ENCODE results near the gene EIF6. TPM values are rescaled to one million over a fixed set of nuclear protein-coding genes. Genes with fewer than 3 reads are reported as not detected.

EIF6 gene
- total and polyA plus RNA-seq, 2 donors (not counting 3 experiments of a cell fraction or from before 2014, with no cell fraction given) = 153 to 286 TPM

- ChIA-PET POLR2A (no interaction called here), CTCF (interaction anchor here (1.0 to 4.2 kb wide), 6 partner anchors 11 to 156 kb away, joined by 3 to 24 read pairs (median 4); partner anchors contain the start of genes FAM83C and GDF5)
- Histone ChIP-seq H3K79me2 (ENCODE audit: control insufficient read depth, insufficient read depth, low read length) (no peaks in the 10 kb centered on the region), H2AFZ (ENCODE audit: low read depth, low read length) (no peak overlapping the region), H3K4me1 (ENCODE audit: control insufficient read depth, extremely low read depth, insufficient read depth, low read length) (peaks cover 41% of the 10 kb centered on the region), H4K20me1 (replicated peaks; ENCODE audit: control insufficient read depth, extremely low read depth, insufficient read depth, low read length) (no peaks in the 10 kb centered on the region), H3K9me3 (replicated peaks; ENCODE audit: control insufficient read depth, insufficient read depth, low read length) (no peaks in the 10 kb centered on the region), H3K36me3 (ENCODE audit: control insufficient read depth in 2 of 2, extremely low read depth in 1 of 2, insufficient read depth in 2 of 2, low read length in 2 of 2) (no peaks in the 10 kb centered on the region), H3K4me3 (replicated peaks in 1 of 3; ENCODE audit: insufficient read depth in 1 of 3, low read depth in 1 of 3, low read length in 3 of 3) (no peak overlapping the region), H3K4me2 (ENCODE audit: insufficient read depth, low read length) (no peak overlapping the region), H3K27ac (ENCODE audit: insufficient read depth, low read depth, low read length) (no peak overlapping the region), H3K9ac (replicated peaks; ENCODE audit: extremely low read depth, insufficient read depth, low read length) (no peak overlapping the region), H3K9me1 (replicated peaks; ENCODE audit: control insufficient read depth, extremely low read depth, insufficient read depth, low read length) (no peaks in the 10 kb centered on the region), H3K27me3 (ENCODE audit: control insufficient read depth in 2 of 2, insufficient read depth in 2 of 2, low read length in 2 of 2) (no peaks in the 10 kb centered on the region)
- intact Hi-C loops (cut with micrococcal nuclease) = no loop called here
- FAIRE-seq (no peak), DNase-seq (ENCODE audit: low read depth, low spot score) (no peak)
- TF ChIP-seq GATA2 (IDR thresholded peaks at IDR 0.05; ENCODE audit: insufficient read depth, insufficient read length, low read depth, low read length) (no peak), EZH2 (IDR thresholded peaks at IDR 0.05; ENCODE audit: borderline replicate concordance, low read depth, low read length, severe bottlenecking) (no peak), POLR2AphosphoS5 (IDR thresholded peaks at IDR 0.05; ENCODE audit: insufficient read depth, low read depth, low read length) (no peak), FOS (IDR thresholded peaks at IDR 0.05; ENCODE audit: borderline replicate concordance, insufficient read depth, low read length) (no peak), POLR2A (IDR thresholded peaks at IDR 0.05; ENCODE audit: low read depth, low read length) (no peak)
- TF ChIP-seq, protein P1, sequence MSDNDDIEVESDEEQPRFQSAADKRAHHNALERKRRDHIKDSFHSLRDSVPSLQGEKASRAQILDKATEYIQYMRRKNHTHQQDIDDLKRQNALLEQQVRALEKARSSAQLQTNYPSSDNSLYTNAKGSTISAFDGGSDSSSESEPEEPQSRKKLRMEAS (IDR thresholded peaks at IDR 0.05; ENCODE audit: insufficient read depth, insufficient read length) = no peak
- dilution Hi-C loops (cut with MboI; ENCODE audit: extremely low pct_ligation_motif_present, low sequenced_read_pairs) = no loop called here
- BruUV-seq (replicated peaks) = no TSS peak
Observed at GRCh38 chr20:35300469-35301262, 16.1 kb upstream of the EIF6 start.

DNA sequence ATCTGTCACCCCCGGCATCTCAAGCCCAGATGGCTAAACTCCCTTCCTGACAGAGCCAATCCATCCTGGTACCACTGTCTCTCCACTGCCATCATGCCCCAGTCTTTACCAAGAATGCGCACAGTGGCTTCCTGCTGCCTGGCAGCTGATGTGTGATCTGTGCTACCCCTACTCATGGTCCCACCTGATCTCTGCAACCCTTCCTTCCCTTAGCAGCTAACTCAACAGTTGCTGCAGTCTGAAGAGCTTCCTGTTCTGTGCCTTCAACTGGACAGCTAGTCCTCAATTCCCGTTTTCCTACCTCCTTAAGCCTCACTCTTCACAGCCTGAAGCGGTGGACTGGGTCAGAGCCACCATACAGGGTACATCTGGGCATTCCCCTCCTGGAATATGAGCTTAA, 15.2 kb upstream of the EIF6 start:
- Histone ChIP-seq H3K9me1 (replicated peaks; ENCODE audit: control insufficient read depth, extremely low read depth, insufficient read depth, low read length) (no peaks in the 10 kb centered on the region), H3K9ac (replicated peaks; ENCODE audit: extremely low read depth, insufficient read depth, low read length) (no peak overlapping the region), H3K27me3 (ENCODE audit: control insufficient read depth in 2 of 2, insufficient read depth in 2 of 2, low read length in 2 of 2) (no peaks in the 10 kb centered on the region), H3K36me3 (ENCODE audit: control insufficient read depth in 2 of 2, extremely low read depth in 1 of 2, insufficient read depth in 2 of 2, low read length in 2 of 2) (no peaks in the 10 kb centered on the region), H3K4me2 (ENCODE audit: insufficient read depth, low read length) (no peak overlapping the region), H3K4me3 (replicated peaks in 1 of 3; ENCODE audit: insufficient read depth in 1 of 3, low read depth in 1 of 3, low read length in 3 of 3) (no peak overlapping the region), H2AFZ (ENCODE audit: low read depth, low read length) (no peak overlapping the region), H3K9me3 (replicated peaks; ENCODE audit: control insufficient read depth, insufficient read depth, low read length) (no peaks in the 10 kb centered on the region), H4K20me1 (replicated peaks; ENCODE audit: control insufficient read depth, extremely low read depth, insufficient read depth, low read length) (no peaks in the 10 kb centered on the region), H3K27ac (ENCODE audit: insufficient read depth, low read depth, low read length) (no peak overlapping the region), H3K79me2 (ENCODE audit: control insufficient read depth, insufficient read depth, low read length) (no peaks in the 10 kb centered on the region), H3K4me1 (ENCODE audit: control insufficient read depth, extremely low read depth, insufficient read depth, low read length) (peaks cover 33% of the 10 kb centered on the region)
- dilution Hi-C loops (cut with MboI; ENCODE audit: extremely low pct_ligation_motif_present, low sequenced_read_pairs) = no loop called here
- intact Hi-C loops (cut with micrococcal nuclease) = no loop called here
- CTCF ChIA-PET = interaction anchor here (1.0 to 2.1 kb wide), 5 partner anchors 10 to 155 kb away, joined by 3 to 5 read pairs (median 4); partner anchors contain the start of gene GDF5
- no TSS peak for BruUV-seq (replicated peaks)
- POLR2A ChIA-PET = no interaction called here
- FAIRE-seq = no peak
- no peak for DNase-seq (ENCODE audit: low read depth, low spot score)
- TF ChIP-seq EZH2 (IDR thresholded peaks at IDR 0.05; ENCODE audit: borderline replicate concordance, low read depth, low read length, severe bottlenecking) (no peak), GATA2 (IDR thresholded peaks at IDR 0.05; ENCODE audit: insufficient read depth, insufficient read length, low read depth, low read length) (no peak), POLR2AphosphoS5 (IDR thresholded peaks at IDR 0.05; ENCODE audit: insufficient read depth, low read depth, low read length) (no peak), JUN (IDR thresholded peaks at IDR 0.05; ENCODE audit: borderline replicate concordance, insufficient read depth, insufficient read length, low read depth) (no peak), FOS (IDR thresholded peaks at IDR 0.05; ENCODE audit: borderline replicate concordance, insufficient read depth, low read length) (no peak), MYC (IDR thresholded peaks at IDR 0.05; ENCODE audit: low read depth, low read length) (no peak), POLR2A (IDR thresholded peaks at IDR 0.05; ENCODE audit: low read depth, low read length) (no peak)
- TF ChIP-seq, protein P2, sequence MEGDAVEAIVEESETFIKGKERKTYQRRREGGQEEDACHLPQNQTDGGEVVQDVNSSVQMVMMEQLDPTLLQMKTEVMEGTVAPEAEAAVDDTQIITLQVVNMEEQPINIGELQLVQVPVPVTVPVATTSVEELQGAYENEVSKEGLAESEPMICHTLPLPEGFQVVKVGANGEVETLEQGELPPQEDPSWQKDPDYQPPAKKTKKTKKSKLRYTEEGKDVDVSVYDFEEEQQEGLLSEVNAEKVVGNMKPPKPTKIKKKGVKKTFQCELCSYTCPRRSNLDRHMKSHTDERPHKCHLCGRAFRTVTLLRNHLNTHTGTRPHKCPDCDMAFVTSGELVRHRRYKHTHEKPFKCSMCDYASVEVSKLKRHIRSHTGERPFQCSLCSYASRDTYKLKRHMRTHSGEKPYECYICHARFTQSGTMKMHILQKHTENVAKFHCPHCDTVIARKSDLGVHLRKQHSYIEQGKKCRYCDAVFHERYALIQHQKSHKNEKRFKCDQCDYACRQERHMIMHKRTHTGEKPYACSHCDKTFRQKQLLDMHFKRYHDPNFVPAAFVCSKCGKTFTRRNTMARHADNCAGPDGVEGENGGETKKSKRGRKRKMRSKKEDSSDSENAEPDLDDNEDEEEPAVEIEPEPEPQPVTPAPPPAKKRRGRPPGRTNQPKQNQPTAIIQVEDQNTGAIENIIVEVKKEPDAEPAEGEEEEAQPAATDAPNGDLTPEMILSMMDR (IDR thresholded peaks at IDR 0.05; ENCODE audit: extremely low read depth in 1 of 2, insufficient read depth in 1 of 2, low read depth in 1 of 2, low read length in 2 of 2) = no peak
- TF ChIP-seq, protein P1 (IDR thresholded peaks at IDR 0.05; ENCODE audit: insufficient read depth, insufficient read length) = no peak

Data from endothelial cell of umbilical vein (primary cell).